HepG2 (cell line): ENCODE results near the gene ENTPD7.

ENCODE experiments used
- PPARG ChIP-seq: conservative IDR thresholded peaks from 2 replicates; pipeline ENCODE4 v1.6.1; 2016; ENCODE audit warnings: missing biosample characterization, missing genetic modification reagents
- SMARCC2 ChIP-seq: fragments of 450-650 bp; IDR thresholded peaks from 2 replicates; pipeline ENCODE4 v1.6.1; 2017; ENCODE audit warnings: antibody characterized with exemption, mild to moderate bottlenecking
- ZGPAT ChIP-seq: IDR thresholded peaks from 2 replicates; pipeline ENCODE4 v1.6.1; 2016; ENCODE audit warnings: mild to moderate bottlenecking
- ZNF331 ChIP-seq: sonication (generic); formaldehyde crosslinking; IDR thresholded peaks from 2 replicates; pipeline ENCODE4 v1.4.0; 2020; ENCODE audit warnings: missing genetic modification reagents
- TF ChIP-seq, protein P1 (sequence below): sonication (generic); formaldehyde crosslinking; IDR thresholded peaks from 2 replicates; pipeline ENCODE4 v1.8.0; 2022; ENCODE audit warnings: missing genetic modification reagents, low read depth, mild to moderate bottlenecking, borderline replicate concordance
- TF ChIP-seq, protein P2 (sequence below): sonication (generic); formaldehyde crosslinking; IDR thresholded peaks from 2 replicates; pipeline ENCODE4 v1.8.1; 2023; ENCODE audit warnings: mild to moderate bottlenecking, missing genetic modification reagents

DNA sequence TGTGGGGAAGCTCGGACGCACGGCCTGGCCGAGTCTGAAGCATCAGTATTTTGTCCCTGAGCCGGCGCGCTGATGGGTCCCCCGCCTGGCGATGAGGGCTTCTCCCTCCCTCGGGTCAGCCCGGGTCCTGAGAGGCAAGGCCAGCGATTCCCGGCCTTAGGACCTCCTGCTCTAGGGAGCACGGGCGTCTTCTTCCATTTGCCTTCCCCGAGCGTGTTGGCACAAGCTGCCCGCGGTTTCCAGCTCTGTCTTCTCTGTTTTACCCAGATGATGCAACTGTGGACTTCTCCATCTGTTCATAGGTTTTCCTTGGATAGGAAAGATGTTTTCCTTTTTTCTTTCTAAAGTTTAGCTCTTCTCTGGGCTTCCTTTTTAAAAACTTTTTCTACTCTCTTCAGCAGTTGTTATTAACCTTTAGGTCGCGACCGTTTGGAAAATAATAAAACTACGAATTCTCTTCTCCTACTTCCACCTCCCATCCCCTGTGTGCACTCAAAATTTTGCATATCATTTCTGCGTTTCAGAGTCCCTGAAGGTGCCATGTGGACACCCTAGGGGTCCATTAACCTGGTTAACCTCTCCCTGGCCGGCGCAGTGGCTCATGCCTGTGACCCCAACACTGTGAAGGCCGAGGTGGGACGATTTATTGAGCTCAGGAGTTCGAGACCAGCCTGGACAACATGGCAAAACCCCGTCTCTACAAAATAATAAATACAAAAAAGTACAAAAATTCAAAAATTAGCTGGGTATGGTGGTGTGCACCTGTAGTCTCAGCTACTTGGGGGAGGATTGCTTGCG lies 37.7 kb upstream of the ENTPD7 start:
- TF ChIP-seq ZGPAT (CRISPR knock-in tag): 0 out of 2 replicates have a peak, but pooled peaks have one; percentile 11
- no peak for TF ChIP-seq ZNF331 (CRISPR knock-in tag)
- TF ChIP-seq, protein P1, sequence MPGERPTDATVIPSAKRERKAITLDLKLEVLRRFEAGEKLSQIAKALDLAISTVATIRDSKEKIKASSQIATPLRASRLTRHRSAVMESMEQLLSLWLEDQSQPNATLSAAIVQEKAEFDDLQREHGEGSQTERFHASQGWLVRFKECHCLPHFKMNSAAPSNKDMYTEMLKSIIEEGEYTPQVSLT (CRISPR knock-in tag): no peak; the same call in 1 of the 2 replicates
- TF ChIP-seq PPARG (CRISPR knock-in tag): no peak
- TF ChIP-seq SMARCC2: no peak
- TF ChIP-seq, protein P2, sequence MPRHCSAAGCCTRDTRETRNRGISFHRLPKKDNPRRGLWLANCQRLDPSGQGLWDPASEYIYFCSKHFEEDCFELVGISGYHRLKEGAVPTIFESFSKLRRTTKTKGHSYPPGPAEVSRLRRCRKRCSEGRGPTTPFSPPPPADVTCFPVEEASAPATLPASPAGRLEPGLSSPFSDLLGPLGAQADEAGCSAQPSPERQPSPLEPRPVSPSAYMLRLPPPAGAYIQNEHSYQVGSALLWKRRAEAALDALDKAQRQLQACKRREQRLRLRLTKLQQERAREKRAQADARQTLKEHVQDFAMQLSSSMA (CRISPR knock-in tag): no peak
